Activated CD4-positive, alpha-beta T cell treated with anti-CD3 and anti-CD28 coated beads, Interleukin-2, amount 50 U/mL, for 4 hours (primary cell): ENCODE measurements around the gene ANTXRL.
"Not testable (repeated sequence)": the region's sequence is repeated elsewhere in the genome, so short reads cannot be mapped to it uniquely, and the experiment has no call there.

Experiments used
- DNase-seq, 2 experiments: peaks; one replicate each; pipeline ENCODE4 v3.0.0-alpha.2; 2020

The ANTXRL gene

DNA sequence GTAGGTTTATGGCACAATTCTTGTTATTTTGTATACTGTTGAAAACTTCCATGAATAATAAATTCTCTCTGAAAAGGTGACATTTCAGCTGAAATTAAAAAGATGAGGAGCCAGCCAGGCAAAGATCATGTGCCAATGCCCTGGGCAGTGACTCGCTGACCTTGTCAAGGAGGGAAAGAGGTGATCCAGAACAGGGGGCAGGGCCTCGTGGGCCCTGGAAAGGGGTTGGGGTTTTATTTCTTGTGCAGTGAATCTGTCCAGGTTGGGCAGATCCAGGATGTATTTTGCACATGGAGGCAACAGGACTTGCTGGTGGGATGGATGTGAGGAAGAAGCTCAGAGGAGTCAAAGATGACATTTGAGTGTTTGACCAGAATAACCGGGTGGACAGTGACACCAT is 31.6 kb upstream of the ANTXRL start:
- DNase-seq, result not testable (repeated sequence)

DNA sequence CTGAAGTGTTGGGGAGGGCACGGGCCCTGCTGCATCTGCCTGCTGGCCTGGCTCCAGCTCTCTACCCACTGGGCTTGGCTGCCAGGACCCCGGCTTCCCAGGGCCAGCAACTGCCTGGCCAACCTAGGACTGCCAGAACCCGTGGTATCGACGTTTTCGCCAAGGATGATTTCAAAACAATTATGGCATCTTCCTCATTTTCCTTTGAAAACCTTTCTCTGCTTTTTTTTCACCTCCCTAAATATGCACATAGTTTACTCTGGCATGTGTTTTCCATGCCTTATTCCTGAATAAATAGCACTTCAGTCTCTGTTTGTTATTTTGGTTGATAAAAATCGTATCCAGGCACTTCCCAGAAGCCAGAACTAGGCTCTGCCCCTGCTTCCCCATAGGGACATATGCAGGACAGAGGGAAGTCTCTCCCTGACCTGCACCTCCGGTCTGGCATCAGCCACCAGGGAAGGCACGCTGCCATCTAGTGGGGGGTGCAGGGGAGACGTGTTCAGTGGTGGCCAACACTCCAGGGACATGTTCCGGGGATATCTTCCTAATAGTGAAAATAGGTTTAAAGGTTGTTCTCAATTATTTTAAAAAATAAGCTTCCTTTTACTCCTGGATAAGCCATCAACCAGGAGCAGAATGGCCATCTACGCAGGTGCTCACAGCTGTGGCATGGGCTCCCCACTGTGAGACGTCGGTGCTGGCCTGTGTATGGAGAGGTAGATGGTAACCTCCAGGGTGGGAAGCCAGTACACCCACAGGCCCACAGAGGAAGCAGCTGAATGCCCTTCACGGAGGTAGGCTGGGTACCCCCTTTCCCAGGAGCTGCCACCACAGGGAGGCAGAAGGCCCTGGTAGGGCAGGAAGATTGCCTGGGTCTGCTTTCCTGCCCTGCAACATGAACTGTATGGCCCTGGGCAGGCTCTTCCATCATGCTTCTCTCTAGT is 30.7 kb upstream of the ANTXRL start:
- peak; percentile 40 to 51 for DNase-seq

DNA sequence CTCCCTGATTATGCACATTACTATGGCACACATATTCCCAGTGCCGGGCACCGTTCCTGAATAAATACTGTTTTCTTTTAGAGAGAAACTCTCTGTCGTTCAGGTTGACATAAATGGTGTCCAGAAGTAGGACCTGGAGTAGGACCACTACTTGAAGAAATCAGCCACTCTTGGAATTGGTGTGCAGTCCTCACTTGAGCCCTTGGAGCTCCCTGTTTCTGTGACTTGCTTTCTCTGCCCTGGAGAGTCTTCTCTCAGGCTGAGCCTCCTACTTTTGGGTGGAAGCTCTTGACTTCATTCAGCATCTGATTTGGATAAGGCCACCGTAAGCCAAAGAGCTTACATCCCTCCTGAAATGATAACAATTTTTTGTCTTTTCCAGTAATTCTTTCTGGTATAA is 29.7 kb upstream of the ANTXRL start:
- DNase-seq, result no peak

DNA sequence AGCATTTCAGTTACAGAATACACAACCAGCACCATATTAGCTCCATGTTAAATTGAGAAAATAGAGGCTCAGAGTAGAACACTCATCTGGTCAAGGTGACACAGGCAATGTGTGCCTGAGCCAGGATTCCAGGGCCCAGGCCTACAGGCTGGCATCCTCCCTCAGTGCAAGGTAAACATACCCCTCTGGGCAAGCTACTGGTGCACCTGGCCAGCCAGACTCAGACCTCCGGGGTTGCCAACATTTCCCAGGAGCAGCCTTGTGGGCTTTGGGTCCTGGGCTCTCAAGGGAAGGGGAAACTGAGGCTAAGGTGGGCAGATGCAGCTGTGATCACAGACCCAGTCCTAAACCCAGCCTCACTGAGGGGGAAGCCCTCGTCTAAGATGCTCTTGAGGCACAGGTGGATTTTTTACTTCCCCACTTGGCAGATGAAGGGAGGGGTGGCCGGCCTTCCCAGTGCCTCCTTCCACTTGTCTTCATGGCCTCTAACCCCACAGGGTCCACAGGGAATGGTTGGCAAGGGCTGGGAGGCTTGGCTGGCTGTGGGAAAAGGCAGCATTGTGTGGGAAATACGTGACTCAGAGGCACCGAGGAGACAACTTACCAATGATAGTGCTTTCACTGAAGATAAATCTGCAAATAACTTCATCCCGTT is 23.8 kb upstream of the ANTXRL start:
- not testable (repeated sequence) for DNase-seq

DNA sequence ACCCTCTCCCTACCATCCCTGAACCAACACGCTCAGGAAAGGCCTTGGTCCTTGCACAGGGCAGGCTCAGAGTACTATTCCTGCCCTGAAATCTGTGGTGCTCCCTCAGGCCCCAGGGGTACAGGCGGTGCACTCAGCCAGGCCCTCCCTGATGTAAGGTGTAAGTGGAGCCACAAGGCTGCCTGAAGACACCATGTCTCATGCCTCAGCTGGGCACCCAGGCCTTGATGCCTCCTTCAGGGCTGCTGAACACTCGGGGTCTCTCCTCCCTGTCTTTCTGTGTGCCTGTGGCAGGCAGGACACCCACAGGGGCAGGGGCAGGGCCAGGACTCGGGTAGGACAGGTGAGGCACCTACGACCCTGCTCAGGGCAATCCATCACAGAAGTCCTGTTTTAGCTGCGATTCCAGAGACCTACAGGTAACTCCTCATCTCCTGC is 22.9 kb upstream of the ANTXRL start:
- no peak for DNase-seq

DNA sequence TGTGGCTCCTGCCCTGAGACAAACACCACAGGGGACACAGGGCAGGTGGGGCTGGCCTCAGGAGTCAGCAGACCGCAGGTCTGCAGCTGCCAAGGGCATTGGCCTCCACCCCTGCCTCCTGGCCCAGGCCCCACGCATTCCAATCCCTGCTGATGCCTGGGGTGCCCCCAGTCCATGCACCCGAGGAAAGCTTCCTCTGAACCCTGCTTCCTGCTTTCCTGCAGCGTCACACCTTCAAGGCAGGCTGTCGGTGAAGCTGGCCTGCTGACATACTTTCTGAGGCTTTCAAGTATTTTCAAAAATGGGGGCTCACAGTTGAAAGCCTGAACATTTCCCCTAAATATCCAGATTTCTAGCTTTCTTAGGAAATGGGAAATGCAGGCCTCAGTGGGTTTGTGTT is 22.5 kb upstream of the ANTXRL start:
- no peak for DNase-seq

DNA sequence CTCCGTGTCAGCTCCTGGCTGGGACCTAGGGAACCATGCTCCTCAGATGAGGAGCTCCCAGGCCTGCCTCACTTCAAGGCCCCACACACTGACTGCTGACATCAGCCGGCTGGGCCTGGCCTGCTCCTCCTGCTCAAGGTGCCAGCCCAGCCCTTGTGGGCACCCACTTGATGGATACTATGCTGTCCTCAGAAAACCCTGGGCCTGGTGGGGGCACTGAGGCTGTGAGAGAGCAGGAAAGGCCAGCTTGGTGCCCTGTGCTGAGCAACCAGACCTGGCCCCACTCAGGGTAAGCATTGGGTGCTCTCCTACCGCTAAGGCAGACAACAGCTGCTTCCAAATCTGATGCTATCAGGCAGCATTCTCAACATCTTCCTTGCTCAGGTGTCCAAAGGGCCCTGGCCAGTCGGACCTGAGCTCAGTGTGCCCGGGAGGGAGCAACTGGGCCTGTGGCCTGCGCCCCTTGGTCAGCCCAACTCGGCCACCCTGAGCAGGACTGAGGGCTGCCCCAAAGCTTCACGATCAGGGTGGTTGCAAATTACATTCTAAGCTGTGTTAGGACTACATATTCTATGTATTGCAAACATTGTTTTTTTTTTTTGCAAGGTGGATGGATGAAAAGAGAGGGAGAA is 21.9 kb upstream of the ANTXRL start:
- DNase-seq, result no peak

DNA sequence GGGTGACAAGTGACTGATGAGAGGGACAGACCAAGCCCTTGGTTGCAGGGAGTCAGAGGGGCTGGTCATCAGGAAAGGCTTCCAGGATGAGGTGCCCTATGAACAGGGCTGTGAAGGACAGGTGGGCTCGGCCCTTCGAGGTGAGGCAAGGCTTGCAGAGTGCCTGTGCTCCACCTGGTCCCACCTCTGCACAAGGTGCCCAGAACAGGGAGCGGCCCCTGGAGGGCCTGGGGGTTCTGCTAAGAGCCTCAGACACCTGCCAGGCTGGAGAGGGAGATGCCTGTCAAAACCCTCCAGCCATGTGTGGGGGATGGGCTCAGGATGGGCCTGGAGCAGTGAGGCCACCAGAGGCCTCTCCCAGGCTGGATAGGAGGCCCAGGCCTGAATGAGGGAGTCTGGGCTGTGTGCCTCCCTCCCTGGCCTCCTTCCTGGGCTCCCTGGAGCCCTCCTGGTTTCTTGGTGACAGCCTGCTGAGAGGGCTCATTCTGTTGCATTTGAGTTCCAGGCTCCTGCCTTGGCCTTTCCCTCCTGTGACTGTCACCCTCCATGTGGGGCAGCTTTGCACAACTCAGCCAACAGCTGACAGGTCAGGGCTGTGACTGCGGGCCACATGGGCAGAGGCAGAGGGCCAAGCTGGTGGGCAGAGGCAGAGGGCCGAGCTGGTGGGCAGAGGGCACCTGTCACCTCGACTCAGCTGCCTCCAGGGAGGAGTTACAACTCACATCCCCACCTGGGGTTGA is 21.1 kb upstream of the ANTXRL start:
- not testable (repeated sequence) for DNase-seq

DNA sequence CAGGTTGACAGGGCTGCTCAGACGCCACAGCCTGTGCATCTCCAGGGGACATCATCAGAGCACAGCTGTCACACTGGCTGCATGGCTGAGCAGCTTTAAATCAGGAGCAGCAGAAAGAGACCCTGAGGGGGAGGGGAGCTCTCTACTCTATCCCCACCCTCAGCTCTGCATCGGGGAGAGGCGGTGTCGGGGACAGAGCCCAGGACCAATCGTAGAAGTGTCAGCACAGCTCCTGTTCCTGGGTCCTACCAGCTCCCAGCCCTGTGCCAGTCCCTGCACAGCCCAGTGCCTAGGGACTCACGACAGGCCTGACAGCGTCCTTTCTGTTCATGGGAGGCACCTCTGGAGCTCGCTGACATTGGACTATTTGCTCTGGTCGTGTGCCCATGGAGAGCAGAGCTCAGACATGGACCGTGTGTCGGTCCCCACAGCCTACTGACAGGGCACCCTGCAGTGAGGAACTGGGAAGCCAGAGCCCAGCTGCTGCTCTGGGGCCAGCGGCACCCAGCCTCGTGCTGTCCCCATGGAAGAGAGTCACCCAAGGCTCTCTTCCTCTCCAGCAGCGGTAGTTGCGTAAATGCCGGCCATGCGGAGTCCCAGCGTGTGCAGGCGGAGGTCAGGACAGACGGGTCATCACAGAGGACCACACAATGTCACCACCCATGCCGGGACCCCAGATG is 20.4 kb upstream of the ANTXRL start:
- DNase-seq, result no peak

DNA sequence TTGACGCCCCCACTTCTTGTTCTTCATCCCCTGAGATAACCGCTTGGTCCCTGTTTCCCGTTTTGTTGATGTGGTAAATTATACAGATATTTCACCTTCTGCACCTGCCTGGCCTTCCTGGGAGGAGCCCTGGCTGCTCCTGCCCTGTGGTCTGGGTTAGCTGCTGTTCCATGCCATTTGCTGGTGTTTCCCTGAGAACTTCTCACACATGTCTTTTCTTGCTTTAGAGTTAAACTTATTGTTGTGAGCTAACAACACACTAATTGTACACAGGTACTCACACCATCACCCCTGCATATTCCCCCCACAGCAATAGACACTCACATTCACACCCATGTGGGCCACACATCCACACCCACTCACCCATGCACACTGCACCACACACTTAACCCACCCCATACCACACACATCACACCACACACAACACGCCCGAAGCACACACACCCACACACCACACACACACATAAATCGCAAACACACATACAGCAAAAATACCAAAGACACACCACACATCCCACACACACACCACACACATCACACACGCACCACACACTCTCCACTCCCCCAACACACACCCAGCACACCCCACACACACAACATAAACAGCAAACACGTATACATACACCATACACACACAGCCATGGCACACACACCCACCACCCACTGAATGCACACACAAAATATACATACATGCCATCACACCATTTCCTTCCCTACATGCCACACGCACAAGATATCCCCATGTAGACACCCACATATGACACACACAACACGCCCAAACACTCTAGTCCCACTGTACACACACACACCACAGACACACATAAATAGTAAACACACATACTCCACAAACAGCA is 19.4 kb upstream of the ANTXRL start:
- DNase-seq, result no peak

DNA sequence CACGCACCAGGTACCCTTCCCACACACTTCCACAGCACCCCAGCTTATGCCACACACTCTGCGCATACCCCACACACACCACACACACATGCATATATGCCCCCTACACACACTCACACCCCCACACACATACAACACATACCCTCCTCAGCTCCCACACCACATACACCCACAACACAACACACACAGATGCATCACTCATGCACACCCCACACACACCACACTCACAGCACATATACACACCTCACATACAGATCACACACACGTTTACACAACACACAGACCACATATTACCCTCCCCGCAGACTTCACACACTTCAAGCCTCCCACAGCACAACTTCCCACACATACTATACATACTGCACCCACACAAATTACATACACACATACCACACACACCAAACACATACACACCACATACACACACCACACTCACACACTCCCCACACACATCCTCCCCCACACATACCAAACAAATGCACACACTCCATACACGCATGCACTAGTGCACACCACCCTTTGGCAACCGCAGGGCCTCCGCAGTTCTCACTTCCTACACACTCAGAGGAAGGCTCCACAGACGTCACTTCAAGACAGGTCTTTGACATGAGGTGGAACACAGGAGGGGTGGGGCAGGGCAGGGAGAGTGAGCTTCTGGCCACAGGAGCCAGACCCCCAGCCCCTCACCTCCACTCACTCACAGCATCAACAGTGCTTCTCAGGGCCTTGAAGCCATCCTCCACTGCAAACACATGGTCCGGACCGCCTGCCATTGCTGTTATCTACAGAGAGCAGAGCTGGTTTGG is 18.5 kb upstream of the ANTXRL start:
- peak; percentile 54 to 64 for DNase-seq

DNA sequence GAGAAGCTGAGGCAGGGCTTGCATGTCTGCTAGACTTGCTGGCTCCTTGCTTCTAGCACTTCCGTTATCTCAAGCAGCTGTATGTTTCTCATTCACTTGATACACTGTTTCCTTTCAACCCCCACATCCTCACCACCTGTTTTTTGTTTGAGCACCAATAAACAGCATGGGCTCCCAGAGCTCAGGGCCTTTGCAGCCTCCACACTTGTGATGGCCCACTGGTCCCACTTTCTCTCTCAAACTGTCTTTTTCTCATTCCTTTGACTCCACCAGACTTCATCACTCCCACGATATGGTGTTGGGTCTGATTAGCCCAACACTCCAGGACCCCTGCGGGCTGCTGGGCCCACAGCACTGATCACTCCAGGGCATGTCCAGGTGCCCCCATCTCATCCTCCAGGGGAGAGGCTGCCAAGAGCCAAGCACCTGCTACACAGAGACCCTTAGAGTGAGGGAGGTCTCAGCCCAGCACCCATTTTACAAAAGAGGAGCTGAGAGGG is 17.2 kb upstream of the ANTXRL start:
- DNase-seq, result not testable (repeated sequence)

DNA sequence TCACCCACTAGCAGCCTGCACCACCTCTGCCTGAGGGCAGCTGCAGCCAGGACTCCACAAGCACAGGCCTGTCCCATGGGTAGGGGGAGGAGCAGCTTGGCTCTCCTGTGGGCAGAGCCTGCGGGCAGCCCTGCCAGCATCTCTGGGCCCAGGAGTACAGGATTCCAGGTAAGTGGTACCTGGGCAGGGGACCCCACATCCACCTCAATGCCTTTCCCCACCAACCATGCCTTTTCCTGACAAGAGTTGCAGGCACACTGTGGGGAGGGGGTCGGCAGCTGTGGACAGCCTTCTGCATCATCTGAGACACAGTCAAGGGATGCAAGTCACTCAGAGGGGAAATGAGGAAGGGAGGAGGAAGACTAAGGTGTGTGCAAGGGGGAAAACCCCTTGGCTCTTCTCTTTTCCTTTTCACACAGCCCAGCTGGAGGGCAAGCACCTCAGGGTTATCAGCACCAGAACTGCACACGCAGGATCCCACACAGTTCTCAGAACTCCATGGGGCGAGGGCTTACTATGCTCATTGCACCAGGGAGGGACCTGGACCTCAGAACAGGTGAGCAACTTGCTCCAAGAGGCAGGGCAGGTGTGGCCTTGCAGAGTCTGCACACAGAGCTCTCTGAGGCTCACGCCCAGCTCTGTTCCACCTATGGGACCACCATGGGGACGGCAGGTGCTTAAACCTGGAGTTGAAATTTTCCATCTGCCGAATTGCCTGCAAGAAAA is 16.5 kb upstream of the ANTXRL start:
- no peak for DNase-seq

DNA sequence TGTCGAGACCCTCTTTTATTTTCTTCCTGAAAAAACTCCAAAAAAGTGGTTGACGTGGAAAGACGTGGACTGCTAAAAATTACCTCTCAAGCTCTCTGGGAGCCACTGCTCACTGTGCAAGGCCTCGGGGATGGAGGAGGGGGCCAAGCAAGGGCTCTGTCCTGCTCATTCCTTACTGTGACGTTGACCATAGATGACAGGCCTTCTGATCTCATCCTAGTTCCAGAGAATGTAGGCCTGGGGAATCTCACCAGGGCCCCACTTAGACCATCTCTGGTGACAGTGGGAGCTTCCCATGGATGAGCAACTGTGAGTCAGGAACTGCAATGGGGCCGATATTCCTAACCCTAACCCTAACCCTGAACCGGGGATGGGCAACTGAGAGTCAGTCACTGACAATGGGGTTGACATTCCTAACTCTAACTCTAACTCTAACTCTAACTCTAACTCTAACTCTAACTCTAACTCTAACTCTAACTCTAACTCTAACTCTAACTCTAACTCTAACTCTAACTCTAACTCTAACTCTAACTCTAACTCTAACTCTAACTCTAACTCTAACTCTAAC is 15.8 kb upstream of the ANTXRL start:
- DNase-seq, result not testable (repeated sequence)

DNA sequence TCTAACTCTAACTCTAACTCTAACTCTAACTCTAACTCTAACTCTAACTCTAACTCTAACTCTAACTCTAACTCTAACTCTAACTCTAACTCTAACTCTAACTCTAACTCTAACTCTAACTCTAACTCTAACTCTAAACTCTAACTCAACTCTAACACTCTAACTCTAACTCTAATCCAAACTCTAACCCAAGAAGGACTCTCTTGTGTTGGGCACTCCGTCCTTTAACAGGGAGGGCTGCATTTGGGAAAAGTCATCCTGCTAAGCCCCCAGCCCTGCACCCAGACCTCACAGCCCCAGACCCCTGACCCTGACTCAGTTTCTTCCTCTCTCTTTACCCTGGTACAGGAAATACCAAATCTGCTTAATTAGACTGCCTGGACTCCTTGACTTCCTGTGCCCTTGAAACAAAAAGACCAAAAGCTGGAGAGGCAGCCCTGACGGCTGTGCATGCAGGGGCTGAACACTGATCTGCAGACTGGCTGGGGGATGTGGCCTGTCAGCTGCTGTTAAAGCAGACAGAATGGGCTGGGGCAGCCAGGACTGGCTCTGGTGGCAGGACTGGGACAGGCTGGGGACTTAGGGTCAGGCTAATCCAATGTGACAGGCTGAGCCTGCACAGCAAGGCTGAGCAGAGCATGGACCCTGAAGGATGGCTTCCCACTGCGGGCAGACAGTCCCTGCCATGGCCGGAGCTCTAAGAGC is 14.8 kb upstream of the ANTXRL start:
- DNase-seq, result not testable (repeated sequence)

DNA sequence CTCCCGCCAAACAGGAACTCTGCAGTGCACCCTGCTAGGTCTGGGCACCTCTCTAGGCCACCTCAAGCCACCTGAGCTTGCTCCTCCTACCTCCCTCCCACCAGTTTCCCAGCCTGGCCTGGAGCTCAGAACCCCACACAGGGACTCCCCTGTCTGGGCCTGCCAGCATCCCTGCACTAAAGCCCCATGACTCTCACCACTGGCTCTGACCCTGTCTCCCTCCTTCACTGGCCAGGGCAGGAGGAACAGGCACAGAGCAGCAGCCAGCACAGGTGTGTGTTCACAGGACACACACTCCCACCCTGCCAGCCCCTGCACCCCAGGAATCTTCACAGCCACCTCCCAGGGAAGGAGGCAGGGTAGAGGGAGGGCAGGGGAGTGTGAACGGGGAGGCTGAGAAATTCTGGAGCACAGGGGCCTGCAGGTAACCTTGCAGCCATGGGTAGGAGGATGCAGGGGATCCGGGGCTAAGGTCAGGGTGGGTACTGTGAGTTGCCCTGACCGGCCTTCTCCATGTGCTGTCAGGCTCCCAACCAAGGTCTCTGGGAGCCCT is 13.9 kb upstream of the ANTXRL start:
- DNase-seq, result no peak

DNA sequence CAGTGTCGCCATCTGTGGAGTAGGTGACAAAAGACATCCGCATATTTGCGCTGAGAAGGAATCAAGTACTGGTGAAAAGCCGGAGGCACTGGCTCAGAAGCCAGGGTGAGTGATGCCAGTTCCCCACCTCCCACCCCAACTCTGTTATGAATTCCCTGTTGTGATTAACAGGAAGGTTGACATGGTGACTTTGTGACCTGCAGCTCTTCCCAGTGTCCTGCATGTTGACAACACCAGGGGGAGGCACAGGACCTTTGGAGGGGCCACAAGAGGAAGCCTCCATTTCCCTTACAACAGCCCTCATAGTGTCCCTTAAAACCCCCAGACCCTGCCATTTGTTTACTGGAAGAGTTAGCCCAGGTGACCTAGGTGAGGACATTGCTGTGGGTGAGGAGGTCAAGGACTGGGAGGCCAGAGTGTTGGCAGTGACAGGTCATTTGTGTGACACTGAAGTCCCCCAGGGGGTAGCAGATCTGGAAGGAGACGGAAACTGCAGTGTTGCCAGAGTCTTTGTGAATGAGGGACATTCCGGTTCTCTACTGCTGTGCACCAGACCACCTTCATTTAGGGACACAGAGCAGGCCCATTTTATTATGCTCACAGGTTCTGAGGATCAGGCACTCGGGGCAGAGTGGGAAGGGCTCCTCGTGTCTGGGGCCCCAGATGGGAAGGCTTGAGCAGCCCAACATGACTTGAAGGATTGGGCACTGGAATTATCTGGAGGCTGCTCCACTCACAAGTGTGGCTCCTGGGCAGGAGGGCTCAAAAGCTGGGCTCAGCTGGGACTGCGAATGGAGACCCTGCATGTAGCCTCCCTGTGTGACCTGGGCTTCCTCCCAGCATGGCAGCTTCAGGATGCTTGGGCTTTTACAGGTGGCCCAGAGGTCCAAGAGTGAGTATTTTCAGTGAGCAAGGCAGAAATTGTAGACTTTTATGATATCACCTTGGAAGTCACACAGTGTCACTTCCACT is 13.0 kb upstream of the ANTXRL start:
- DNase-seq, result no peak
